Mesenchymal stem cell (in vitro differentiated cells and primary cell): ENCODE measurements around the gene GLTP.

Experiments used
- DNase-seq: peaks from one replicate; pipeline ENCODE4 v3.0.0-alpha.2; 2013
- H2AFZ ChIP-seq: one replicate; pipeline ENCODE4 v1.6.1; 2013; ENCODE audit warnings: low read depth, mild to moderate bottlenecking, control low read depth, inconsistent platforms, low read length, moderate library complexity
- H2AK5ac ChIP-seq: 2 replicates; pipeline ENCODE4 v1.6.1; 2013; ENCODE audit warnings: low read length, moderate library complexity, mild to moderate bottlenecking, inconsistent platforms; ENCODE audit not compliant: severe bottlenecking
- H2BK120ac ChIP-seq: one replicate; pipeline ENCODE4 v1.6.1; 2013; ENCODE audit warnings: low read depth, mild to moderate bottlenecking, inconsistent platforms, low read length, moderate library complexity
- H2BK12ac ChIP-seq, 2 experiments: one replicate each; pipeline ENCODE4 v1.6.1; 2013; ENCODE audit warnings: inconsistent platforms in 2 of 2, low read length in 2 of 2, mild to moderate bottlenecking in 2 of 2, moderate library complexity in 2 of 2, control low read depth in 1 of 2
- H2BK15ac ChIP-seq: one replicate; pipeline ENCODE4 v1.6.1; 2013; ENCODE audit warnings: mild to moderate bottlenecking, low read depth, inconsistent platforms; ENCODE audit not compliant: poor library complexity, severe bottlenecking
- H2BK5ac ChIP-seq: 2 replicates; pipeline ENCODE4 v1.6.1; 2013; ENCODE audit warnings: low read depth, mild to moderate bottlenecking, low read length, control low read depth, inconsistent platforms; ENCODE audit not compliant: poor library complexity, severe bottlenecking
- H3K14ac ChIP-seq, 2 experiments: one replicate each; pipeline ENCODE4 v1.6.1; 2013; ENCODE audit warnings: inconsistent platforms in 2 of 2, low read length in 2 of 2, control low read depth in 1 of 2, mild to moderate bottlenecking in 1 of 2, moderate library complexity in 1 of 2
- H3K18ac ChIP-seq, 2 experiments: one replicate each; pipeline ENCODE4 v1.6.1; 2013; ENCODE audit warnings: inconsistent platforms in 2 of 2, low read length in 2 of 2, control low read depth in 1 of 2, low read depth in 1 of 2, mild to moderate bottlenecking in 1 of 2
- H3K23ac ChIP-seq, 2 experiments: one replicate each; pipeline ENCODE4 v1.6.1; 2013; ENCODE audit warnings: inconsistent platforms in 2 of 2, low read length in 2 of 2, mild to moderate bottlenecking in 2 of 2, moderate library complexity in 2 of 2, control low read depth in 1 of 2
- H3K27ac ChIP-seq: 2 replicates; pipeline ENCODE4 v1.5.1; 2013; ENCODE audit warnings: mild to moderate bottlenecking, moderate library complexity, low read length, control low read depth, inconsistent platforms; ENCODE audit not compliant: poor library complexity, severe bottlenecking
- H3K27me3 ChIP-seq, 2 experiments: 2 replicates each; pipeline versions ENCODE4 v1.6.1 to v1.7.0; 2013; ENCODE audit warnings: low read length in 2 of 2, mild to moderate bottlenecking in 2 of 2, moderate library complexity in 2 of 2, control low read depth in 1 of 2, inconsistent platforms in 1 of 2; ENCODE audit not compliant: control insufficient read depth in 1 of 2, insufficient read depth in 1 of 2
- H3K36me3 ChIP-seq, 2 experiments: 2 replicates each; pipeline versions ENCODE4 v1.6.1 to v1.7.0; 2013; ENCODE audit warnings: low read length in 2 of 2, control low read depth in 1 of 2, inconsistent platforms in 1 of 2, low read depth in 1 of 2, mild to moderate bottlenecking in 1 of 2; ENCODE audit not compliant: insufficient read depth in 2 of 2, control insufficient read depth in 1 of 2
- H3K4ac ChIP-seq, 2 experiments: one replicate each; pipeline ENCODE4 v1.6.1; 2013; ENCODE audit warnings: inconsistent platforms in 2 of 2, low read length in 2 of 2, mild to moderate bottlenecking in 2 of 2, moderate library complexity in 2 of 2, control low read depth in 1 of 2, low read depth in 1 of 2
- H3K4me1 ChIP-seq: 2 replicates; pipeline ENCODE4 v1.6.1; 2013; ENCODE audit warnings: low read depth, low read length, control low read depth; ENCODE audit not compliant: control insufficient read depth, insufficient read depth
- H3K4me2 ChIP-seq: 2 replicates; pipeline ENCODE4 v1.6.1; 2013; ENCODE audit warnings: low read length, mild to moderate bottlenecking, inconsistent platforms; ENCODE audit not compliant: poor library complexity, severe bottlenecking
- H3K4me3 ChIP-seq, 2 experiments: 2 replicates each; pipeline versions ENCODE4 v1.5.1 to v1.7.0; 2013; ENCODE audit warnings: low read length in 2 of 2, mild to moderate bottlenecking in 2 of 2, control low read depth in 1 of 2, low read depth in 1 of 2; ENCODE audit not compliant: insufficient read depth in 1 of 2
- H3K79me1 ChIP-seq: replicated peaks from 2 replicates; pipeline ENCODE4 v1.6.1; 2013; ENCODE audit warnings: mild to moderate bottlenecking, control low read depth, low read length, inconsistent platforms; ENCODE audit not compliant: poor library complexity, severe bottlenecking
- H3K9ac ChIP-seq: 2 replicates; pipeline ENCODE4 v1.7.0; 2013; ENCODE audit warnings: mild to moderate bottlenecking, low read length, moderate library complexity
- H3K9me3 ChIP-seq: 2 replicates; pipeline ENCODE4 v1.7.0; 2013; ENCODE audit warnings: mild to moderate bottlenecking, low read length; ENCODE audit not compliant: control insufficient read depth
- H4K8ac ChIP-seq: one replicate; pipeline ENCODE4 v1.6.1; 2013; ENCODE audit warnings: inconsistent platforms, mild to moderate bottlenecking, low read length, moderate library complexity
- H4K91ac ChIP-seq: one replicate; pipeline ENCODE4 v1.6.1; 2013; ENCODE audit warnings: mild to moderate bottlenecking, low read length, inconsistent platforms
- WGBS: methylation state at CpG from one replicate; pipeline ENCODE4 v1.1.7; 2013; ENCODE audit warnings: mixed read lengths; 5-methylcytosine and 5-hydroxymethylcytosine counted together

GLTP gene

DNA sequence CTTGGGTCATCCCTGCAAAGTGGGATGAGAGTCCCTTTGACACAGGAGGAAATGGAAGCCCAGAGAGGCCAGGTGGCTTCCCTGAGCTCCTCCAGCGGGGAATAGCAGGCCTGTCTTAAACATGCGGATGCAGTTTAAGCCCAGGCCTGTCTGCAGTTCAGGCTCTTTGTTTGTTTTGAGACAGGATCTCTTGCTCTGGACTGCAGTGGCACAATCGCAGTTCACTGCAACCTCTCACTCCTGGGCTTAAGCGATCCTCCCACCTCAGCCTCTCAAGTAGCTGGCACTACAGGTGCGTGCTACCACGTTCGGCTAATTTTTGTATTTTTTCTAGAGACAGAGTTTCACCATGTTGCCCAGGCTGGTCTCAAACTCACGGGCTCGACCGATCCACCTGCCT, 50.7 kb downstream of the GLTP start:
- Histone ChIP-seq H4K91ac (no peak overlapping the region), H2AK5ac (no peak overlapping the region), H3K4ac (no peak overlapping the region), H3K27ac (no peak overlapping the region), H3K18ac (no peak overlapping the region), H4K8ac (no peak overlapping the region), H2BK12ac (no peak overlapping the region), H3K14ac (no peak overlapping the region), H3K9ac (no peak overlapping the region), H3K27me3 (peaks cover 8 to 10% of the 10 kb centered on the region in 2 experiments), H2BK15ac (no peak overlapping the region), H3K23ac (no peak overlapping the region), H2AFZ (no peak overlapping the region), H3K9me3 (no peaks in the 10 kb centered on the region), H2BK5ac (no peak overlapping the region), H3K79me1 (peaks cover 9% of the 10 kb centered on the region), H3K4me1 (peaks cover 16% of the 10 kb centered on the region), H3K4me3 (no peak overlapping the region), H3K4me2 (no peak overlapping the region), H2BK120ac (no peak overlapping the region), H3K36me3 (no peaks in the 10 kb centered on the region)
- no peak for DNase-seq
- 88% methylated on average over 10 of the region's 10 CpGs for whole genome bisulfite sequencing

DNA sequence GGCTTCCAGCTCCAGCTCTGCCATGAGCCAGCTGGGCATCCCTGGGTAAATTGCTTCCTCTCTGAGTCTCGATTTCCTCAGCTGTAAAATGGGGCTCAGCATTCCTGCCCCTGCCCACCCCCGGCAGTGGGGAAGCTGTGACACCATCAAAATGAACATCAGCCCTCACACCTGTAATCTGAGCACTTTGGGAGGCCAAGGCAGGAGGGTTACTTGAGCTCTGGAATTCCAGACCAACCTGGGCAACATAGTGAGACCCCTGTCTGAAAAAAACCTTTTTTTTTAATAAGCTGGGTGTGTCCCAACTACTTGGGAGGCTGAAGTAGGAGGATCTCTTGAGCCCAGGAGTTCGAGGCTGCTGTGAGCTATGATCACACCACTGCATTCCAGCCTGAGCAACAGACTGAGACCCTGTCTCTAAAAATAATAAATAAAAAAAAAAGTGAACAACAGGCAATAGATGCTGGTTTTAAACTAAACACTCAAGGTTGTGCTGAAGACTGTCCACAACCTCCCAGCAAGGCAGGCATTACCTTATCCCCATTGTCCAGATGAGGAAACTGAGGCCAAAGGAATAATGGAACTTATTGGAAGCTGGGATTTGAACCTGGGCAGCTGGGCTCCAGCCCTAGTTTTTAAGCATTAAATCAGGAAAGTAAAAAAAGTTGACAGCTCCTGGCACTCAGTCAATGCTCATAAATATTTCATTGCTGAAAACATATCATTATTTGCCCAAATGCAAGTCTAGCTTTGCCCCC, 51.4 kb downstream of the GLTP start:
- Histone ChIP-seq H2BK15ac (no peak overlapping the region), H3K4me2 (no peak overlapping the region), H2AFZ (no peak overlapping the region), H3K9me3 (no peaks in the 10 kb centered on the region), H3K27me3 (peaks cover 8 to 10% of the 10 kb centered on the region in 2 experiments), H4K8ac (no peak overlapping the region), H3K18ac (no peak overlapping the region), H3K4ac (no peak overlapping the region), H3K23ac (no peak overlapping the region), H2BK12ac (no peak overlapping the region), H2AK5ac (no peak overlapping the region), H3K79me1 (peaks cover 9% of the 10 kb centered on the region), H3K4me3 (no peak overlapping the region), H2BK120ac (no peak overlapping the region), H3K36me3 (no peaks in the 10 kb centered on the region), H4K91ac (peak overlapping the region; percentile 34), H3K9ac (no peak overlapping the region), H3K4me1 (peaks cover 16% of the 10 kb centered on the region), H3K27ac (no peak overlapping the region), H3K14ac (no peak overlapping the region), H2BK5ac (no peak overlapping the region)
- WGBS: 67% methylated on average over 3 of the region's 3 CpGs
- DNase-seq: no peak

DNA sequence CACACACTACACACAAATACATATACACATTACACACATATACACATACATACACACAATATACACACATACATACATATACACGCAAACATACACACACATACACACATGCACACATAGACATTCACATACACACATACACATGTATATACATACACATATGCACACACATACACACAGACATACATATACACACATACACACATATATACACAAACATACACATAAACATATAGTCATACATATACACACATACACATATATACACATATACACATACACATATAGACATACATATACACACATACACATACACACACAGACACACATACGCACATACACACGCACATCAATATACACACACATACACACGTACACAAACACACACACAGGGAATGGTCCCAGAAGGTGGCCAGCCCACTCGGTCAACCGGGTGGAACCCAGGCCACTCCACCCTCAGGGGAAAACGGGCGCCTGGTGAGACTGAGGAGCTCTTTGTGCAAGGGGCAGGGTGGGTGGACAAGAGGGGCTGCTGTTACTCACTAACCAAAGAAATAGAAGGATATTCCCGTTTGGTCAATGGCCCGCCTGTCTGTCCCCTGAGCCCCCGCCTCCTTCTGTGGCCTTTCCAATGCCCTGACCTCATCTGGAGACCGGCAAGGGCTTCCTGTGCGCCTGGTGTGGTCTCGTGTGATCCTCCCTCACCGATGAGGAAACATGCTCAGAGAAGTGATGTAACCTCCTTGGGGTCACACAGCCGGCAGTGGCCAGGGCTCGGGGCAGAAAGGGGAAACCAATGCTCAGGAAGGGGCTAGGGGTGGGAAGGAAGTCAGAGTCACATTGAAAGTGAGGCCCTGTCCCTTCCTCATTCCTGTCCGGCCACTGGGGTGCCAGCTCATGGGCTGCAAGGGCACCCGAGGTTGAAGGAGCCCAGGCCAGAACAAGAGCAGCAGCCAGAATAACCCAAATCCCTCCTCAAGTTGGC, 52.5 kb downstream of the GLTP start:
- Histone ChIP-seq H3K4me2 (no peak overlapping the region), H2AFZ (no peak overlapping the region), H3K4ac (no peak overlapping the region), H3K27me3 (peaks cover 8 to 10% of the 10 kb centered on the region in 2 experiments), H2BK120ac (no peak overlapping the region), H3K18ac (no peak overlapping the region), H2BK12ac (no peak overlapping the region), H3K9me3 (no peaks in the 10 kb centered on the region), H3K23ac (no peak overlapping the region), H3K79me1 (peaks cover 9% of the 10 kb centered on the region), H2BK15ac (no peak overlapping the region), H3K4me3 (no peak overlapping the region), H2AK5ac (no peak overlapping the region), H3K27ac (no peak overlapping the region), H4K91ac (no peak overlapping the region), H3K36me3 (no peaks in the 10 kb centered on the region), H2BK5ac (no peak overlapping the region), H4K8ac (no peak overlapping the region), H3K14ac (no peak overlapping the region), H3K4me1 (peaks cover 16% of the 10 kb centered on the region), H3K9ac (no peak overlapping the region)
- WGBS: 68% methylated on average over 19 of the region's 19 CpGs
- DNase-seq: peak; percentile 56

DNA sequence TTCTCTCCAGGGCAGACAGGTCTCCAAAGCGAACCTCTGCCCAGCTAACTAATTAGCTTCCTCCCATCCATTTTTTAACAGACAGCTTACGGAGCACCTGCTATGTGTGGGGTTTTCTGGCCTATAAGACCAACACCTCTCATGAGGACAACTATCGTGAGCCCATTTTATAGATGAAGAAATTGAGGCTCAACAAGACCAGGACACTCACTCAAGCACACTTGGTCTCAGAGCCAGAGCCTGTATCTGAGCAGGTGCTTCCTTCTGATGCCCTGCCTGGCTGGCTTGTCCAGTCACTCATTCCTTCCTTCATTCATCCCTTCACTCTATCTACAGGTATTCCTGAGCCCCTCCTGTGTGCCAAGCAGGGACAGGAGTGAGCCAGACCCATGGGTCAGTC, 53.3 kb downstream of the GLTP start:
- no peak for DNase-seq
- Histone ChIP-seq H2BK120ac (no peak overlapping the region), H2BK5ac (no peak overlapping the region), H2BK12ac (no peak overlapping the region), H2AFZ (no peak overlapping the region), H4K91ac (no peak overlapping the region), H3K27ac (no peak overlapping the region), H3K4me2 (no peak overlapping the region), H3K14ac (no peak overlapping the region), H4K8ac (no peak overlapping the region), H3K79me1 (peaks cover 7% of the 10 kb centered on the region), H3K4me1 (peaks cover 15% of the 10 kb centered on the region), H3K9me3 (no peaks in the 10 kb centered on the region), H2BK15ac (no peak overlapping the region), H3K27me3 (peaks cover 6% of the 10 kb centered on the region in 2 experiments), H3K18ac (no peak overlapping the region), H3K23ac (no peak overlapping the region), H3K4me3 (no peak overlapping the region), H3K4ac (no peak overlapping the region), H2AK5ac (no peak overlapping the region), H3K9ac (no peak overlapping the region), H3K36me3 (no peaks in the 10 kb centered on the region)
- 89% methylated on average over 3 of the region's 3 CpGs for WGBS
